Measurements from ENCODE around the gene SEMA5A. TPM values are rescaled to one million over a fixed set of nuclear protein-coding genes. Genes with fewer than 3 reads are reported as not detected.

Gene SEMA5A
- total and polyA plus RNA-seq, 2 of the 8 experiments (the other 6 are each of a cell fraction or from before 2014, with no cell fraction given) = 5.3 to 8.9 TPM

- Histone ChIP-seq H3K9ac (replicated peaks in 1 of 4; ENCODE audit: extremely low read depth in 1 of 4, low read depth in 3 of 4, low read length in 3 of 4) (no peak overlapping the region), H3K4ac (replicated peaks; ENCODE audit: insufficient read length, low read depth, low read length) (no peak overlapping the region), H3K79me1 (ENCODE audit: low read depth, low read length) (no peaks in the 10 kb centered on the region), H2BK5ac (ENCODE audit: low read depth, low read length) (no peak overlapping the region), H3K9me3 (ENCODE audit: insufficient read depth in 2 of 2, low read depth in 1 of 2, low read length in 1 of 2) (no peaks in the 10 kb centered on the region), H3K14ac (ENCODE audit: insufficient read length) (no peak overlapping the region), H2BK20ac (ENCODE audit: low read length) (no peak overlapping the region), H2AFZ (ENCODE audit: low read length) (no peak overlapping the region), H3K36me3 (ENCODE audit: control insufficient read depth in 2 of 4, insufficient read depth in 4 of 4, low read length in 3 of 4) (no peaks in the 10 kb centered on the region), H2BK15ac (ENCODE audit: low read length) (no peak overlapping the region), H2BK12ac (ENCODE audit: low read depth, low read length) (no peak overlapping the region), H3K4me2 (ENCODE audit: insufficient read depth in 1 of 2, low read depth in 2 of 2, low read length in 2 of 2) (no peak overlapping the region), H4K91ac (replicated peaks; ENCODE audit: insufficient read length, low read length) (no peak overlapping the region), H3K4me1 (replicated peaks in 1 of 4; ENCODE audit: control insufficient read depth in 3 of 4, insufficient read depth in 4 of 4, low read length in 3 of 4) (no peaks in the 10 kb centered on the region), H3K23ac (ENCODE audit: insufficient read length) (no peak overlapping the region), H3K56ac (replicated peaks; ENCODE audit: insufficient read length, low read depth, low read length) (no peak overlapping the region), H3K79me2 (ENCODE audit: control insufficient read depth in 1 of 2, insufficient read depth in 2 of 2, low read length in 2 of 2) (no peaks in the 10 kb centered on the region), H2BK120ac (replicated peaks; ENCODE audit: low read depth, low read length) (no peak overlapping the region), H3K18ac (ENCODE audit: extremely low read depth, low read length) (no peak overlapping the region), H3K27ac (ENCODE audit: low read depth, low read length) (no peak overlapping the region), H3K23me2 (ENCODE audit: low read depth, low read length) (no peaks in the 10 kb centered on the region), H2AK5ac (ENCODE audit: low read depth, low read length) (no peak overlapping the region), H3K27me3 (replicated peaks in 1 of 4; ENCODE audit: control insufficient read depth in 3 of 4, extremely low read depth in 1 of 4, insufficient read depth in 3 of 4, low read length in 3 of 4) (no peaks in the 10 kb centered on the region), H4K8ac (ENCODE audit: extremely low read depth, insufficient read depth, low read length) (no peak overlapping the region), H3K4me3 (ENCODE audit: extremely low read depth in 1 of 4, insufficient read depth in 2 of 4, low read depth in 3 of 4, low read length in 4 of 4) (no peak overlapping the region), H4K5ac (ENCODE audit: insufficient read length, low read depth, low read length) (no peak overlapping the region), H4K20me1 (replicated peaks in 1 of 2; ENCODE audit: control insufficient read depth in 1 of 2, insufficient read depth in 2 of 2, low read length in 2 of 2) (no peaks in the 10 kb centered on the region)
- WGBS, 2 experiments (ENCODE audit: extremely low coverage in 1 of 2, insufficient coverage in 1 of 2, insufficient read length in 1 of 2, insufficient replicate concordance in 2 of 2, low coverage in 1 of 2, low lambda C conversion rate in 2 of 2, missing lambda C conversion rate in 1 of 2) = 90% methylated on average over 11 of the region's 11 CpGs; no CpG with 5 or more reads in 1 of the 2 experiments
- POLR2A ChIA-PET (ENCODE audit: partially characterized antibody) = no interaction called here
- FAIRE-seq (no peak), DNase-seq (ENCODE audit: low read depth in 1 of 2, low spot score in 2 of 2) (no peak)
- CTCF ChIA-PET (ENCODE audit: partially characterized antibody) = no interaction called here
- TF ChIP-seq KDM1A (IDR thresholded peaks at IDR 0.05; ENCODE audit: borderline replicate concordance, low read length) (no peak), SIN3A (conservative IDR thresholded peaks at IDR 0.05 in 1 of 2, IDR thresholded peaks at IDR 0.05 in 1 of 2; ENCODE audit: low read depth in 1 of 2, low read length in 2 of 2) (no peak), CBX8 (IDR thresholded peaks at IDR 0.05; ENCODE audit: borderline replicate concordance, low read depth, low read length) (no peak), GABPA (IDR thresholded peaks at IDR 0.05; ENCODE audit: borderline replicate concordance, insufficient read depth, low read length) (no peak), KDM5A (IDR thresholded peaks at IDR 0.05; ENCODE audit: low read length) (no peak)
These were observed 494.1 kb downstream of the SEMA5A start for GRCh38 chr5:9051779-9052178.

All from H1 (cell line).